GM18520 (cell line): ENCODE measurements around the gene CNPY2.

Source experiments
- ATAC-seq: cut with Tn5 transposase; IDR thresholded peaks from one replicate; pipeline ENCODE4 v1.9.1; 2021; ENCODE audit not compliant: unreplicated experiment

Gene CNPY2

GRCh38 chr12:56260380-56260779 lies 55.4 kb downstream of the CNPY2 start:
- no peak for ATAC-seq
